Measurements from ENCODE around the gene HAP1. TPM values are rescaled to one million over a fixed set of nuclear protein-coding genes. Genes with fewer than 3 reads are reported as not detected.
A peak's percentile ranks its signal among the peaks of the same experiment; 100 is the strongest.

The HAP1 gene
- total RNA-seq, 3 donors from 2014 or later: 0.33 to 2.2 TPM; not detected in 1

DNA sequence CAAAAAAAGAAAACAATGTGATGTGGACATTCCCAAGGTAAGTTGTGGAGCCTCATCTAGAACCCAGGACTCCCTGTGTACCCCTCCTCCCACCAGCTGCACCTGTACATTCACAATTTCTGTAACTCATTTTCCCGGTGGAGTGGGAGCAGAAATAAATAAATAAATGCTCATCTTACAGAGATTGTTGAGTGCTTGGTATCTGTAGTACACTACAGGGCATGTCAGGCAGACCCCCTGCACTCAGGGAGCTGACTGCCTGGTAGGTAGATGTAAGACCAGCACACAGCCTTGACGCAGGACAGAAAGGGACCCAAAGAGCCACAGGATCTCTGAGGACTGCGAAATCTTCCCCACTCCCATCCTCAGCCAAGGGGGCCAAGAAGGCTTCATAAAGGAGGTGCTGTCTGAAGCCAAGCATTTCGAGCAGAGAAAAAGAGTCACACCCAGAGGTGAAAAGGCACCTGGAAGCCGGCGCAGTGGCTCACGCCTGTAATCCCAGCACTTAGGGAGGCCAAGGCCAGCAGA is 39.2 kb downstream of the HAP1 start:
- Histone ChIP-seq H3K36me3 (no peaks in the 10 kb centered on the region), H3K4me1 (peaks cover 5 to 12% of the 10 kb centered on the region in 2 donors), H3K27me3 (no peaks in the 10 kb centered on the region), H3K9me3 (no peaks in the 10 kb centered on the region), H3K27ac (peak overlapping the region; percentile 45 to 57), H3K4me3 (no peak overlapping the region)
- no peak for DNase-seq (ENCODE audit: low spot score in 2 of 2)
- no peak for TF ChIP-seq POLR2AphosphoS5 (IDR thresholded peaks at IDR 0.05)
- TF ChIP-seq CTCF (IDR thresholded peaks at IDR 0.05): no peak
- TF ChIP-seq POLR2A (IDR thresholded peaks at IDR 0.05): no peak
- intact Hi-C loops (cut with DNase I; ENCODE audit: low total_unique reads): no loop called here

DNA sequence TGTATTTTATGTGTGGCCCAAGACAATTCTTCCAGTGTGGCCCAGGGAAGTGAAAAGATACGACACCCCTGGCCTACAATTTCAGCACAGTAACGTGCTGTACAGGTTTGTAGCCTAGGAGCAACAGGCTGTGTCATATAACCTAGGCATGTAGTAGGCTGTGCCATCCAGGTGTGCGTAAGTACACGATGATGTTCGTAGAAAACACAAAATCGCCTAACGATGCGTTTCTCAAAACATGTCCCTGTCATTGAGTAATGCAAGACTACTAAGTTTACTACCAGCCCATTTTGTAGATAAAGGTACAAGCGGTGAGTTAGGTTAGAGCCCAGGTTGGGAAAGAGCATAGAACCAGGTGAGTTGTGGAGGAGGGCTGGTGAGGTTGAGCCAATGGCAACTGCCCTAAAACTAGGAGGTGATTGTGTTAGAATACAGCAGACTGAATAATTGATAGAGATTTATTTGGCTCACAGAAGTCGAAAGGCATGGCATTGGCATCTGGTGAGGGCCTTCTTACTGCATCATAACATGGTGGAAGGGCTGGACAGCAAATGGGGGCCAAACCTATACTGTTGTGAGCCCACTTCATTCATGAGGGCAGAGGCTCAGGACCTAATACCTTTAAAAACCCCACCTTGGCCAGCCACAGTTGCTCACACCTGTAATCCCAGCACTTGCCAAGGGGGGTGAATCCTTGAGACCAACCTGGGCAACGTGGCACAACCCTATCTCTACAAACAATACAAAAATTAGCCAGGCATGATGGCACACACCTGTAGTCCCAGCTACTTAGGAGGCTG is 41.5 kb downstream of the HAP1 start:
- Histone ChIP-seq H3K36me3 (no peaks in the 10 kb centered on the region), H3K4me1 (peaks cover 8 to 16% of the 10 kb centered on the region in 2 donors), H3K27ac (peak overlapping the region in 1 of 2 donors; percentile 35), H3K4me3 (no peak overlapping the region), H3K27me3 (no peaks in the 10 kb centered on the region), H3K9me3 (no peaks in the 10 kb centered on the region)
- no peak for DNase-seq (ENCODE audit: low spot score in 2 of 2)
- no peak for TF ChIP-seq POLR2A (IDR thresholded peaks at IDR 0.05)
- no peak for TF ChIP-seq CTCF (IDR thresholded peaks at IDR 0.05)
- TF ChIP-seq POLR2AphosphoS5 (IDR thresholded peaks at IDR 0.05): no peak
- intact Hi-C loops (cut with DNase I; ENCODE audit: low total_unique reads): no loop called here

DNA sequence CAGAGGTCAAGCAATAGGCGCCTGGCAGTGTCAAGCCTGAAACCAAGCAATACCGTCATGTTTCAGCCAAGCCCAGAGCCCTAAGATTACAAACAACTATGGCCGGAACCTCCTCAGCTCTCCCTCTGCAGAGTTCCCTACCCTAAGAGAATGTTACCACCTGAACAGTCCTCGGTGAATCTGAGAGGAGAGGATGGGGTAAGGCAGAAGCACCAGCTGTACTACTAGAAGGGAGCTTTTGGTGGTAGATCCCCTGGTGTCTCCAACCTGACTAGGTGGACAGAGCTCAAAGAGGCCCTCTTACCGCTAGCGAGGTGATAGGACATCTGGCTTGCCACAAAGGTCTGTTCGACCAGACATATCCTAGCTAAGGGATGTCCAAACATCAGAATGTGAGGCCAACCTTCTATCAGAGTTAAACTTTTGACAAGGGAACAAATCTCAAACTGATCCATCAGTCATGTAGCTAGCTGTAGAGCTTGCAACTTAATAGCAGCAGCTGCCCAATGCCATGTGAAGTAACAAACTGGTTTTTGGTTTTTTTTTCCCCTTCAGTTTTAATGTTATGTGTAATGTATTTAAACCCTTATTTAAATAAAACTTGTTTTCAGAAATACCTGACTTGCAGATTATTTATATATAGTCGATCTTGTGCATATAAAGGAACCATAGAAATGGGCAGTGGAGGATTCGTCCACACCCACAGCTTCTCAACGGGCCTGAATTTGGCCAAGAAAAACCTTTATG is 43.2 kb downstream of the HAP1 start:
- Histone ChIP-seq H3K4me1 (peaks cover 8 to 16% of the 10 kb centered on the region in 2 donors), H3K36me3 (no peaks in the 10 kb centered on the region), H3K27me3 (no peaks in the 10 kb centered on the region), H3K27ac (peak overlapping the region; percentile 97 to 100), H3K4me3 (peak overlapping the region in 2 of 3 donors; percentile 74 to 86), H3K9me3 (no peaks in the 10 kb centered on the region)
- intact Hi-C loops (cut with DNase I; ENCODE audit: low total_unique reads): no loop called here
- no peak for DNase-seq (ENCODE audit: low spot score in 2 of 2)
- peak in 1 of 3 donors; percentile 55 for TF ChIP-seq POLR2AphosphoS5 (IDR thresholded peaks at IDR 0.05)
- no peak for TF ChIP-seq CTCF (IDR thresholded peaks at IDR 0.05)

DNA sequence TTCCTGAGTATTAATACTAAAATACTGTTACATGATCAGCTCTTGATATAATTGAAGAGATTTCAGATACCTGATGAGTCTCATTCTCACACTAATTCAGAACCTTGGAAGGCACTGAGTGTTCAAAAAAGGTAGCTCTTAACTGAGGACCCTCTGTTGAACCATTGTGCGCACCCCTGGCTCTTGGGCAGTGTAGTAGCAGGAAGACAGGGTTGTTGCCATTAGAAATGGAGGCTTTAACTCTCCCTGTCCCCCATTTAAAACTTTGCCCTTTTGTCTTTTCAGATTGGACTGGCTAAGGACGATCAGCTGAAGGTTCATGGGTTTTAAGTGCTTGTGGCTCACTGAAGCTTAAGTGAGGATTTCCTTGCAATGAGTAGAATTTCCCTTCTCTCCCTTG is 43.9 kb downstream of the HAP1 start:
- H3K27ac ChIP-seq: peak overlapping the region; percentile 97 to 100

More for the DNA sequence above, 43.9 kb downstream of the HAP1 start:
- TF ChIP-seq POLR2AphosphoS5 (IDR thresholded peaks at IDR 0.05) (no peak), POLR2A (IDR thresholded peaks at IDR 0.05) (no peak), CTCF (IDR thresholded peaks at IDR 0.05) (no peak)
- DNase-seq (ENCODE audit: low spot score in 2 of 2): no peak
- Histone ChIP-seq H3K9me3 (no peaks in the 10 kb centered on the region), H3K36me3 (no peaks in the 10 kb centered on the region), H3K4me3 (peak overlapping the region; percentile 74 to 88 (median 86)), H3K27me3 (no peaks in the 10 kb centered on the region), H3K4me1 (peaks cover 8 to 16% of the 10 kb centered on the region in 2 donors)
- intact Hi-C loops (cut with DNase I; ENCODE audit: low total_unique reads): no loop called here

Measured in breast epithelium (tissue), 4 donors.